Activated T-cell treated with anti-CD3 and anti-CD28 coated beads for 48 hours (primary cell): ENCODE data around the gene ZNF655.
"Not testable (repeated sequence)": the region's sequence is repeated elsewhere in the genome, so short reads cannot be mapped to it uniquely, and the experiment has no call there.

Experiments
- DNase-seq: peaks from one replicate; pipeline ENCODE4 v3.0.0-alpha.2; 2020; ENCODE audit warnings: low read depth

ZNF655 gene

GRCh38 chr7:99558306-99559174 is at the start of gene ZNF655:
TSS of gene ZNF655 (plus strand) at chr7:99558642. CDS start at chr7:99560560, 1,918 bp downstream.
- peak; percentile 82 for DNase-seq

DNA sequence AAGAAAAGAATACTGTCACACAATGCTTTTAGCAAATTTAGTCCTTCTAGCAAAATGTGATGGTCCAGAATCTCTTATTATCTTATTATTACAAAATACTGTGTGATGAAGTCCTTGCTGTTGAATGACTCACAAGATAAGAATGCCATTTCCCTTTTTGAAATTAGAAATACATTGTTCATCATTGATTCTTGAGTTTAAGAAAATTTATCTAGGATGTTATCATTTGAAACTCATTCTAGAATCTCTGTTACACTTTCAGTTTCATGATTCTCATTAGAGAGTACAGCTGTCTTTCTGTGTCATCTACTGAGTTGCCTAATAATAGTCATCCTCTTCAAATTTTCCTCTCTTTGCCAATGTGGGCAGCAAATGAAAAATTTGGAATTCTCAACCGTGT is 44.4 kb upstream of the ZNF655 start:
- DNase-seq: no peak

GRCh38 chr7:99521399-99521798 is 37.0 kb upstream of the ZNF655 start:
- no peak for DNase-seq

DNA sequence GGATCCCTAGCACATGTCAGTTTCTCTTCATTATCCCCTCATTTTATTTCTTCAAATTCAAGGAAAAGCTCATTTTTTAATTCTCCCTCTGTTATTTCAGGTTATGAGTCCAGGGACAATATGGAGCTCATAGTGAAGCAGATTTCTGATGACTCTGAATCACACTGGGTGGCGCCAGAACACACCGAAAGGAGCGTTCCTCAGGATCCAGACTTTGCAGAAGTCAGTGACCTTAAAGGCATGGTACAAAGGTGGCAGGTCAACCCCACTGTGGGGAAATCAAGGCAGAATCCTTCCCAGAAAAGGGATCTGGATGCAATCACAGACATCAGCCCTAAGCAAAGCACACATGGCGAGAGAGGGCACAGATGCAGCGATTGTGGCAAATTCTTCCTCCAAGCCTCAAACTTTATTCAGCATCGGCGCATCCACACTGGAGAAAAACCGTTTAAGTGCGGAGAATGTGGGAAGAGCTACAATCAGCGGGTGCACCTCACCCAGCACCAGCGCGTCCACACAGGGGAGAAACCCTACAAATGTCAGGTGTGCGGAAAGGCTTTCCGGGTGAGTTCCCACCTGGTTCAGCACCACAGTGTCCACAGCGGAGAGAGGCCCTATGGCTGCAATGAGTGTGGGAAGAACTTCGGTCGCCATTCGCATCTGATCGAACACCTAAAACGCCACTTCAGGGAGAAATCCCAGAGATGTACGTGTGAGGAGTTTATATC is 32.6 kb upstream of the ZNF655 start:
- DNase-seq: no peak

DNA sequence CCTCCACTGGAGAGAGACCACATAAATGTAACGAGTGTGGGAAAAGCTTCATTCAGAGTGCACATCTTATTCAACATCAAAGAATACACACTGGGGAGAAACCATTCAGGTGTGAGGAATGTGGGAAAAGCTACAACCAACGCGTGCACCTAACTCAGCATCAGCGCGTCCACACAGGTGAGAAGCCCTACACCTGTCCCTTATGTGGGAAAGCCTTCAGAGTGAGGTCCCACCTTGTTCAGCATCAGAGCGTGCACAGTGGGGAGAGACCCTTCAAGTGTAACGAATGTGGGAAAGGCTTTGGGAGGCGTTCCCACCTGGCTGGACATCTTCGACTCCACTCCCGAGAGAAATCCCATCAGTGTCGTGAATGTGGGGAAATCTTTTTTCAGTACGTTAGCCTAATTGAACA is 27.1 kb upstream of the ZNF655 start:
- DNase-seq: no peak

GRCh38 chr7:99535667-99536066 is 22.8 kb upstream of the ZNF655 start:
- no peak for DNase-seq

DNA sequence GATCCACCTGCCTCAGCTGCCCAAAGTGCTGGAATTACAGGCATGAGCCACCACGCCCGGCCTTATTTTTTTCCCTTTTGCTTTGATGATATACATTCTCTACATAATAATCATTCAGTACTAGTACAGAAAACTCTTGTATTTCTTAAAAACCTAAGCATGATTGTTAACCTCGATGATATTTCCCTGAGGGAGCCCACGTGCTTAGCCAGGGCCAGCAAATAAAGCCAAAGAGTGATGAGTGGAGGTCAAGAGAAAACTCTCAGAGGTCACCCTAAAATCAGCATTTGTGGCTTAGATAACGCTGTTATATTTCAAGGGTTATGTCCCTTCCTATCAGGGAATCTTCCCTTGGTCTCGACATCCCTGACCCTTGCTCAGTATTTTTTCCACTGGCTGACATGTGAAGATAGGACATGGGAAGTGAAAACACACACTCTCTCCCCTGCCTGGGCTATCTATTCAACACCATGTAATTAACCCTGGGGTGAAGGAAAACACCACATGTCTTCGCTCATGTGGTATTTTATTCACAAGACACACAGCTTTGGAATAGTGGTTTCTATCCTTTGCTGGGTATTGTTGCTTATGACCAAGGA is 19.1 kb upstream of the ZNF655 start:
- no peak for DNase-seq

DNA sequence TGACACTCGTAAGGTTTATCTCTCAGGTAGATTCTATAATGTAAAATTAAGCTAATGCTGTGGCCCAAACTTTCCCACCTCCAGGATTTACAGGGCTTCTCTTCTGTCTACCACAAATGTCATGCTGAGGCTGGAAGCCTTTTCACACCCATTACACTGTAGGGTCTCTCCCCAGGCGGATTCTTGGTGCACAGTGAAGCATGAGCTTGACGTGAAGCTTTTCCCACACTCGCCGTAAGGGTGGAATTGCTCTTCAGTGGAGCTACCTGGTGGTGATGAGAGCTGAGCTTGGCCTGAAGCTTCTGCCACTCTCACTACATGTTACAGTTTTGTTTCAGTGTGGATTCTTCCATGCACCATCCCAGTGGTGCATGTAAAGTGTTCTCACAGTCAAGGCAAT is 17.9 kb upstream of the ZNF655 start:
- DNase-seq: no peak

- DNase-seq: no peak
These were observed 17.2 kb upstream of the ZNF655 start for GRCh38 chr7:99541212-99541611.

DNA sequence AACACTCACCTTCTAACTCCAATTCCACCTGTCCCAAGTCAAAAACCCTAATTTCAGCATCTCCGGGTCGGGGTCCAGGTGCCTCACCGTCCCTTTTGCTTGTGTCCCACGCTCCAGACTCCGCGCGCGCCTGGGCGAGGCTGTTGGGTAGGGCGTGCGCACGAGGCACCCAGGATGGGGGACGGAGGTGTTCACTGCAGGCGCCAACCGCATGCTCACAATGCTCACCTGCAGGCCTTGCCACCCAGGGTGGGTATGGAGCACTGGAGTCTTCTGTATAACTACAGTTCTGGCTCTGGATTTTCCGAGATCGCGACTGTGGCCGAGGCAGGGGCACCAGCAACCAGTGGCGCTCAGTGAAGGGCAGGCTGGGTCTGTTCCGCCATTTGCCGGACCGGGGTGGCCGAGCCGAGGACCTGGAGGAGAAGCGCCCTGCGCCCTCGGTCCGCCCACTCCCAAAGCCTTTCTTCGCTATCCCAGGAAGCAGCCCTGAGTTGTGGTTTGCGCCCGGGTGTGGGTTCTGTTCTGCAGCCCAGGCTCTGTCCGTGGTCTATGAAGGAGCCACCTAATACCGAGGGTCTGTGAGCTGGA is 15.3 kb upstream of the ZNF655 start:
- no peak for DNase-seq

DNA sequence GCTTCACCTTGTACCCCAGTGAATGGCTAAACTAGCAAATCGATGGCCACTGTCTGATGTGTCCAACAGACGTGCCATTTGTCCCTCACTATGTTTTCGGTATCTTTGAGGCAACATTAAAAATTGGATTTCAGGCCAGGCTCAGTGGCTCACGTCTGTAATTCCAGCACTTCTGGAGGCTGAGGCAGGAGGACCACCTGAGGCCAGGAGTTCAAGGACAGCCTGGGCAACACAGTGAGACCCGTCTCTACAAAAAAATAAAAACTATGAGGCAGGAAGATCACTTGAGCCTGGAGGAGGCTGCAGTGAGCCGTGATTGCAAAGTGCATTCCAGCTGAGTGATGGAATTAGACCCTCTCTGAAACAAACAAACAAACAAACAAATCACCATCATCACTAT is 14.5 kb upstream of the ZNF655 start:
- DNase-seq: no peak

GRCh38 chr7:99545308-99545707 is 13.1 kb upstream of the ZNF655 start:
- DNase-seq: not testable (repeated sequence)

DNA sequence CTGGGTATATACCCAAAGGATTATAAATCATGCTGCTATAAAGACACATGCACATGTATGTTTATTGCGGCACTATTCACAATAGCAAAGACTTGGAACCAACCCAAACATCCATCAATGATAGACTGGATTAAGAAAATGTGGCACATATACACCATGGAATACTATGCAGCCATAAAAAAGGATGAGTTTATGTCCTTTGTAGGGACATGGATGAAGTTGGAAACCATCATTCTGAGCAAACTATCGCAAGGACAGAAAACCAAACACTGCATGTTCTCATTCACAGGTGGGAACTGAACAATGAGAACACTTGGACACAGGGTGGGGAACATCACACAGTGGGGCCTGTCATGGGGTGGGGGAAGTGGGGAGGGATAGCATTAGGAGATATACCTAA is 8.9 kb upstream of the ZNF655 start:
- DNase-seq: not testable (repeated sequence)

GRCh38 chr7:99551334-99551733 is 7.1 kb upstream of the ZNF655 start:
- DNase-seq: no peak

GRCh38 chr7:99551767-99552463 is 6.5 kb upstream of the ZNF655 start, which contains the start of gene FAM200A:
TSS of gene FAM200A (minus strand) at chr7:99552114. CDS start at chr7:99548407, 3,707 bp downstream.
- peak; percentile 79 for DNase-seq

DNA sequence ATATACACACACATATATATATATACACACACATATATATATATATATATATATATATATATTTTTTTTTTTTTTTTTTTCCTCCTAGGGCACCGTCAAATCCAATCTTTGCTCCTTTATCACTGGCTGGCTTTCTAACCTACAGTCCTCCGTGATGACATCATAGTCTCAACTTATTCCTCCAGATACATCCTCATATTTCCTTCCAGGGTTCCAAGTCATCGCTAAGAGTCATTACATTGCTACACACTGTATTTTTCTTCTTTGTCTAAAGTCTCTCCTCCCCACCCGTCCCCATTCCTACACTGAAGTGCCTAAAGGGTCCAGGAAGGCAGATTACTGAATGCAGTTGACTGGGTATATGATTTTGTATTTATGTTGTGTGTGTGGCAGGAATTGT is 5.4 kb upstream of the ZNF655 start:
- no peak for DNase-seq

GRCh38 chr7:99554939-99555338 is 3.5 kb upstream of the ZNF655 start:
- no peak for DNase-seq

DNA sequence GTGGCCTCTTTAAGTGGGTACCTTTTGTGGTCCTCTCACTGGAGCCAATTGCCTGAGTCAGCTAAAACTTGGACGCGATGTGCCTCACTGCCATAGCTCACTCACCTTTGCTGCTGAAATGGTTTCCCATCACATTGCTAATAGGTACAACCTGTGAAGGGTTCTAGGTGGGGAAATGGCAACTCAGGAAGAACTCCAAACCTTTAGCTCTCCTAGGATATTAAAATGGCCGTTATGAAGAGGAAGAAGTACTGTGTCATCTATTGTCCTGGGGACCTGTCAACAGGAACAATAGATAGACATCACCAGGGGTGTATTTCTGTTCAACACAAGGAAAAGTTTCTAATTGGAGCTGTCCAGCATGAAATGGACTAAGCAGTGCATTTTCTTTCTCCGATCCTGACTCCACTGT is 1.2 kb upstream of the ZNF655 start:
- DNase-seq: no peak

GRCh38 chr7:99557940-99558305 is 519 bp upstream of the ZNF655 start:
- no peak for DNase-seq

- DNase-seq: no peak
These were observed 903 bp downstream of the ZNF655 start for GRCh38 chr7:99559175-99559915.
